Esophagus mucosa (tissue), 1 donor: ENCODE data around the gene CCDC30. TPM values are rescaled to one million over a fixed set of nuclear protein-coding genes. Genes with fewer than 3 reads are reported as not detected.
"Not testable (repeated sequence)": the region's sequence is repeated elsewhere in the genome, so short reads cannot be mapped to it uniquely, and the experiment has no call there.

Source experiments
- ATAC-seq: fragments of 200-7000 bp; cut with Tn5 transposase; one replicate; pipeline ENCODE4 v1.9.1; 2020
- total RNA-seq: library from RNA; stranded (reverse); gene quantifications from one replicate; pipeline ENCODE4 v1.2.4, GENCODE V29; 2023
- donor health status: DM: yes; HTN: yes; CAD: no.

The CCDC30 gene
- total RNA-seq, 1 donor from 2014 or later, result 0.56 TPM

DNA sequence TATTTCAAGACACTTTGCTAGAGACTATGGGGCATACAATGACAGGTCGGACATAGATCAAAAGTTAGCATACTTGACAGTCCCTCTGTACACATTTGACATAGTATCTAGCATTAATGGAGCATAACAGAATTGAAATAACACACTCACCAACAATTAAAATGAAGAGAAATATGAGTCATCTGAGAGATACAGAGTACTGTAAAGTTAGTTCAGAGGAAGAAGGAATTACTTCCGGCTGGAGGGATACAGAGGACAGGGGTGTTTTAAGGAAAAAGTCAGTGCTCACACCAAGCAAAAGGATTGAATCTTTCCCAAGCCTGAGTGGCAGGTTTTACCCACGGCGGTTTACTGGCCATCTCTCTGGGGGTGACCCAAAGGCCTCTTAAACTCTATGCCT lies 9.7 kb upstream of the CCDC30 start:
- ATAC-seq, result no peak

DNA sequence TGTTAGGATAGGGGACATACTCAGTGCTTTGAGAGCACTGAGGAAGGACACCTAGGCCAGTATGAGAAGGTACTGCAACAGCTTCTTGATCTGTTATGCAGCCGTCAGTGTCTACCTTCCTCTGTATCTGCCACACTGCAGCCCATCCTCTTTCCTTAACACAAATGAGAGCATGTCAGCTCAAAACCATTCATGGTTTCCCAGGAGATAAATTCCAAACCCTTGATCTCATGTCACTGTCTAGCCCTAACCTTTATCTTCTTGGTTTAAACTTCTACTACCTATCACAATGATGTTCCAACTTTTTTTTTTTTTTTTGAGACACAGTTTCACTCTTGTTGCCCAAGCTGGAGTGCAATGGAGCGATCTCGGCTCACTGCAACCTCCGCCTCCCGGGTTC lies 8.7 kb upstream of the CCDC30 start:
- no peak for ATAC-seq

DNA sequence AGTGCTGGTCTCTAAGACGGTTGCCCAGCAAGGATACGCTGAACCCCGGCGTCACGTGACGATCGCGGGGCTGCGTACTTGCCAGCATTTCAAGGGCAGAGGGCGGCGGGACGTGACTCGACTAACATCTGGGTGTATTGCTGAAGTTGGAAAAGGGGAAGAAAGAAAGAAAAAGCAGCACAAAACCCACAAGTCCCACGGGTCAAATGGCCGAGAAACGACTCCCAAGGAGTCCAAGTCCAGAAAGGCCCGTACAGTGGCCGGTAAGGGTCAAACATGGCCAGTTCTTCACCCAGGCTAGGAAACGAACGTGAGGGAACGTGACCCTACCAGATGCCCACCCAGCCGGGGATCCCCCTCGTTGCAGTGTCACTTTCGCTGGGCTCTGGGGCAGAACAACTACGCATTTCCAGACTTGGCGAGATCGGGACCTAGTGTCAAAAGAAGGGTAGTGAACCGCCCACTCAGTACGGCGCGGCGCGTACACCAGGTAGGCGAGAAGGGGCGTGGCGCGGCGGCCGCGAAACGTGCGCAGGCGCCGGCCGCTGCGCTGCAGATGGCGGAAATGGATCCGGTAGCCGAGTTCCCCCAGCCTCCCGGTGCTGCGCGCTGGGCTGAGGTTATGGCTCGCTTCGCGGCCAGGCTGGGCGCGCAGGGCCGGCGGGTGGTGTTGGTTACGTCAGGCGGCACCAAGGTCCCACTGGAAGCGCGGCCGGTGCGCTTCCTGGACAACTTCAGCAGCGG lies 6.9 kb upstream of the CCDC30 start, which contains the start of the genes PPCS and ZMYND12:
Gene PPCS (plus strand): TSS at position 534 of the 744 bp plus-strand sequence. CDS start 23 bp downstream, at position 557.
Gene ZMYND12 (minus strand): TSS at position 13 of the 744 bp plus-strand sequence. CDS start 25 bp downstream, outside the sequence.
- ATAC-seq, result peak; percentile 97

- ATAC-seq, result peak; percentile 81
These were observed 6.4 kb upstream of the CCDC30 start for GRCh38 chr1:42456754-42457089.

GRCh38 chr1:42461196-42461595 lies 1.9 kb upstream of the CCDC30 start:
- ATAC-seq, result no peak

- no peak for ATAC-seq
These were observed 835 bp downstream of the CCDC30 start for GRCh38 chr1:42463921-42464320.

DNA sequence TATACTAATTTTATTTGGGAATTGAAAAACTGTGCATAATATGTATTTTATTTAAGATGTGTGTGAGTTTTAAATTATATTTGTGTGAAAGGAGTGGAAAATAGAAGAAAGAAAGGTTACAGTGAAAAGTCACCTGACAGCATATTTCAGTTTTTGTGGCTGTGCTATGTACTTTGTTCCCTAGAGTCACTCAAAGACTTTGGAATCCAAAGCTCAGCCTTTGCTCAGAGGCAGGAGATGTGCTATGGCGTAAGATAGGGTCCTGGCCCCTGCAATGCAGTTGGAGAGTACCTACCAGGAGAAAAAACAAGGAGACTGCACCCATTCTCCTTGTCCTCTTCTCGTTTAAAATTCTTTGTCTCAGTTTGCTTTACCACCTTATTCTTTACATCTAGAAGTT lies 2.9 kb downstream of the CCDC30 start:
- ATAC-seq, result no peak

GRCh38 chr1:42469727-42470126 lies 6.6 kb downstream of the CCDC30 start:
- no peak for ATAC-seq

- no peak for ATAC-seq
These were observed 13.5 kb downstream of the CCDC30 start for GRCh38 chr1:42476605-42477004.

GRCh38 chr1:42477354-42477753 lies 14.3 kb downstream of the CCDC30 start:
- ATAC-seq, result not testable (repeated sequence)

- ATAC-seq, result no peak
These were observed 14.7 kb downstream of the CCDC30 start for GRCh38 chr1:42477775-42478174.

DNA sequence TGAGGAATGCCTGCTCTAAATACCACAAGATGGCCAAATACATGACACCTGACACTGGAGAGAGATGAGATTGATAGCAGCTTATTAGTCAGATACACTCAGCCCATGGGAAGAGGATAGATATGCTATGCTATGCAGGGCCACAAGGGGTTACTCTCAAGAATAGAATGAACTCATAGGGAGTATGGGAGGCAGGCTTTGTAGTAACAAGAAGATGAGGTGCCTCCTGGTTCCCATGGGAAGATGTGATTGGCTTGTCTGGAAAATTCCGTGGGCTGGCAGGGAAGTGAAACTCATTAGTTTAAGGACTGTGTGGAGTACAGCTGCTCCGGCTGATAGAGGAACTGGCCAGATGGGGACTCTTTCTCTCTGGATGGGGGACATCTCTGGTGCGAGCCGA lies 16.5 kb downstream of the CCDC30 start:
- ATAC-seq, result no peak

- ATAC-seq, result no peak
These were observed 17.8 kb downstream of the CCDC30 start for GRCh38 chr1:42480921-42481320.

GRCh38 chr1:42482635-42483153 lies 19.6 kb downstream of the CCDC30 start:
- ATAC-seq, result no peak

GRCh38 chr1:42484382-42484781 lies 21.3 kb downstream of the CCDC30 start:
- ATAC-seq, result no peak

GRCh38 chr1:42490237-42490636 lies 27.2 kb downstream of the CCDC30 start:
- no peak for ATAC-seq

GRCh38 chr1:42502031-42502430 lies 38.9 kb downstream of the CCDC30 start:
- not testable (repeated sequence) for ATAC-seq

DNA sequence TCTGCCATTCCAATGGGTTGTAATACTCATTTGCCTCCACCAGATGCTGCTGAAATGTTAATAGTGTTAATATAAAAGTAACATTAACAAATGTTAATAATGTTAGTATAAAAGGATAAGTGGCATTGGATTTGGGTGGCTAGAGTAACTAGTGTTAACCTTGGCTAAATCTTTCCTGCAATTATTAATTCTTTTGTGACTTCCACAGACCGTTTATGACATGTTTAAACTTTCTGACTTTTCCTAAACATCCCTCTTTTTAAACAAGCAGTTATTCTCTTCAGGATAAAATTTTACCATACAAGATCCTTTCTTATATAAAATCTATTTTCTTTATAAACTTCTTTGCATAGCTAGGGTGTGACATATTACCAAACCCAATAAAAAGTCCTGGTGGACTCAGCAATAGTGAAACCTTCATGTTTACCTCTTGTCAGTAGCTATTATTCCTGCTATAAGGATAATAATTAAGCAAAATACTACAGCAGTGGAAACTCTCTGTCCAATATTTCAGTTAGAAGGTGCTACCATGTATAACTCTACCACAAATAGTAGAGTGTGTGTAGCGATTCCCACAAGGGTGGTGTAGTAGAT lies 41.5 kb downstream of the CCDC30 start:
- no peak for ATAC-seq

DNA sequence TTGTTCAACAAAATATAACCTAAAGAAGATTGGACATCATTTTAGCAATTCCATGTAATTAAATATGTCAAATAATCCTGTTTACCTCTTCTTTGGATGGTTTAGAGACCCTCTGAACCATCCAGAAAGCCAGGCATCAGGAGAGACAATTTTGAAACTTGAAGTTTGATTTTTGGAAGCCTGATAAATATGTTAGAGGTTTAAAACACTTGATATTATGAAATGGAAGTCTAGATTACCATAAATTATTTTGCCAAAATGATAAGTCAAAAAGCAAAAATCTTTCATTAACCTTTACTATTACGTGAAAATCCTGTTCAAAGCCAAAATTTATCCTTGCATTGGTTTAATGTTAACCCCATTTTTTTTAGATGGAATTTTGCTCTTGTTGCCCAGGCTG lies 43.5 kb downstream of the CCDC30 start:
- no peak for ATAC-seq

GRCh38 chr1:42511581-42512155 lies 48.6 kb downstream of the CCDC30 start:
- not testable (repeated sequence) for ATAC-seq

- ATAC-seq, result no peak
These were observed 55.8 kb downstream of the CCDC30 start for GRCh38 chr1:42518908-42519307.

DNA sequence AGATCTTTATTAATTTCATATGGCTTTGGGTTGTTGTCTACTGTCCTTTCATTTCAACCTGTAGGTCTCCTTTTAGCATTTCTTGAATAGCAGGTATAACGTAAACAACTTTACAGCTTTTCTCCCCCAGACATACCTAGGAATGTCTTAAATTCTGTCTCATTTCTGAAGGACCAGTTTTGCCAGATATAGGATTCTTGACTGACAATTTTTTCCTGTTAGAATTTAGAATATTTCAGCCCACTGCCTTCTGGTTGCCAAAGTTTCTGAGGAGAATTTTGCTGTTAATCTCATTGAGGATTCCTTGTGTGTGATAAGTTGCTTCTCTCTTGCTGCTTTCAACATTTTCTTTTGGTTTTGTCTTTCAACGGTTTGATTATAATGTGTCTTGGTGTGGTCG lies 60.1 kb downstream of the CCDC30 start:
- ATAC-seq, result no peak

- no peak for ATAC-seq
These were observed 61.2 kb downstream of the CCDC30 start for GRCh38 chr1:42524330-42524729.

DNA sequence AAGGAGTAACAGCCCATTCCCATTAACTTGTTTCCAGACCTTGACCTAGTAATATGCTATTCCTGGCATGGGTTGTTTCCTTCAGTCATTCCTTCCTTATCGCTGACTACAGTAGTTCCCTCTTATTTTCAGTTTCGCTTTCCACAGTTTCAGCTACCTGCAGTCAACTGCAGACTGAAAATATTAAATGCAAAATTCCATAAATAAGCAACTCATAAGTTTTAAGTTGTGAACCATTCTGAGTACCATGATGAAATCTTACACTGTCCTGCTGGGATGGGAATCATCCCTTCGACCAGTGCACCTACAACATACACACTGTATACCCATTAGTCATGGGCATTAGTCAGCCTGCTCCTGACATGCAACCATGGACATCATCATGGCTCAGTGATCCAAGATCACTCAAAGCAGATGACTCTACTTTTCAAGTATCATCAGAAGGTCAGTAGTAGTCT lies 66.7 kb downstream of the CCDC30 start:
- peak; percentile 97 for ATAC-seq
